BLaER1 (cell line): ENCODE data around the gene HLA-B.
"Not testable (repeated sequence)": the region's sequence is repeated elsewhere in the genome, so short reads cannot be mapped to it uniquely, and the experiment has no call there.

Experiments used
- H3K27ac ChIP-seq: shearing (Covaris generic); formaldehyde crosslinking; 2 replicates; pipeline ENCODE4 v1.8.1; 2022
- H3K27me3 ChIP-seq: shearing (Covaris generic); formaldehyde crosslinking; 2 replicates; pipeline ENCODE4 v1.8.1; 2022
- H3K36me3 ChIP-seq: shearing (Covaris generic); formaldehyde crosslinking; 2 replicates; pipeline ENCODE4 v1.8.1; 2022
- H3K4me1 ChIP-seq: shearing (Covaris generic); formaldehyde crosslinking; 2 replicates; pipeline ENCODE4 v1.8.1; 2022
- H3K4me2 ChIP-seq: shearing (Covaris generic); formaldehyde crosslinking; 2 replicates; pipeline ENCODE4 v1.8.1; 2022
- H3K4me3 ChIP-seq: shearing (Covaris generic); formaldehyde crosslinking; 2 replicates; pipeline ENCODE4 v1.8.1; 2022
- H3K9ac ChIP-seq: shearing (Covaris generic); formaldehyde crosslinking; 2 replicates; pipeline ENCODE4 v1.8.1; 2022
- H3K9me3 ChIP-seq: shearing (Covaris generic); formaldehyde crosslinking; 2 replicates; pipeline ENCODE4 v1.8.1; 2022
- H4K20me1 ChIP-seq: shearing (Covaris generic); formaldehyde crosslinking; 2 replicates; pipeline ENCODE4 v1.8.1; 2022
- Cebpa-rat ChIP-seq: shearing (Covaris generic); IDR thresholded peaks from 2 replicates; pipeline ENCODE4 v1.8.1; 2022

HLA-B gene

GRCh38 chr6:31397901-31398525 lies 41.0 kb upstream of the HLA-B start:
- Histone ChIP-seq H3K27me3 (no peaks in the 10 kb centered on the region), H3K36me3 (peaks cover 5% of the 10 kb centered on the region; the same call in 1 of the 2 replicates), H3K4me3 (no peak overlapping the region), H3K9ac (no peak overlapping the region), H3K9me3 (no peaks in the 10 kb centered on the region), H3K27ac (no peak overlapping the region), H3K4me1 (peaks cover 48% of the 10 kb centered on the region), H3K4me2 (peak overlapping the region; percentile 100), H4K20me1 (peaks cover 18% of the 10 kb centered on the region)
- TF ChIP-seq Cebpa-rat: no peak

DNA sequence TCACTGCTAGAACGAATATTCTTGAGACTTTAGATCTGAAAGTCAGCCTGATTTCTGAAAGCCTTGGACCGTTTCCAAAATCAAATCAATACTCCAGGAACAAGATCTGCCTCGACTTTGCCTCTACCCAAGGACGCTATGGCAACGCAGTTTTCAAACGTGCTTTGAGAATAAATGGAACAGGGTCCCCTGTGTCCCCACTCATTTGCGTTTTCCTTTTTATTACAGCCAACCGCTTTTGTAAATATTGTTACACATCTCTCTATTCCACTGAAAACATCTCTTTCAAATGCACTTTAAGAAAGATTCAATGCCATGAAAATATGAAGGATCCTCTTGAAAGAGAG lies 40.1 kb upstream of the HLA-B start:
- Histone ChIP-seq H3K4me2 (0 out of 2 replicates have a peak overlapping the region, but pooled peaks have one; percentile 29), H3K4me1 (peaks cover 40% of the 10 kb centered on the region)
- H3K36me3 ChIP-seq, H3K9ac ChIP-seq, H3K4me3 ChIP-seq, H3K27me3 ChIP-seq, H3K27ac ChIP-seq, H4K20me1 ChIP-seq, H3K9me3 ChIP-seq: not testable (repeated sequence)

DNA sequence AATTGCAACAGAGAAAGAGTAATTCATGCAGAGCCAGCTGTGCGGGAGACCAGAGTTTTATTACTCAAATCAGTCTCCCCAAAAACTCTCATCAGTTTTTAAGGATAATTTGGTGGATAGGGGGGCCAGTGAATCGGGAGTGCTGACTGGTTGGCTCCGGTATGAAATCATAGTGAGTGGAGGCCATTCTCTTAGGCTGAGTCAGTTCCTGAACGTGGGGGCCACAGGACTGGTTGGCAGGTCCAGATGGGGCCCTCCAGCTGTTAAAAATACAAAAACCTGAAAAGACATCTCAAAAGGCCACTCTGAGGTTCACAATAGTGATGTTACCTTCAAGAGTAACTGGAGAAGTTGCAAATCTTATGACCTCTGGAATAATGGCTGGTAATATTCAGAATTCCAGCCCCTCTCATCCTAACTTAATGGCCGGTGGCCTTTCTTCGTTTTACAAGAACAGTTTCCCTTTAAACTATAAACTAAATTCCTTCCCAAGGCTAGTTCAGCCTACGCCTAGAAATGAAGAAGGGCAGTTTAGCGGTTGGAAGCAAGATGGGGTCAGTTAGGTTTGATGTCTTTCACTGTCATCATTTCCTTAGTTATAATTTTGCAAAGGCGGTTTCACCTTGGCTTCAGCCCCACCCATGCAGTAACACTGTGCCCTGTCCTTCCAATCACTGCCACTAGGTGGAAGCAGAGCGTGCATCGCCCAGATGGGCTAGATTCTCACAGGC lies 39.6 kb upstream of the HLA-B start:
- TF ChIP-seq Cebpa-rat: no peak
- Histone ChIP-seq H3K27me3 (no peaks in the 10 kb centered on the region), H3K36me3 (peaks cover 5% of the 10 kb centered on the region; the same call in 1 of the 2 replicates), H3K4me1 (peaks cover 34% of the 10 kb centered on the region), H3K4me3 (no peak overlapping the region), H3K9ac (no peak overlapping the region), H3K9me3 (no peaks in the 10 kb centered on the region), H4K20me1 (peaks cover 4% of the 10 kb centered on the region), H3K4me2 (peak overlapping the region; percentile 29), H3K27ac (no peak overlapping the region)

DNA sequence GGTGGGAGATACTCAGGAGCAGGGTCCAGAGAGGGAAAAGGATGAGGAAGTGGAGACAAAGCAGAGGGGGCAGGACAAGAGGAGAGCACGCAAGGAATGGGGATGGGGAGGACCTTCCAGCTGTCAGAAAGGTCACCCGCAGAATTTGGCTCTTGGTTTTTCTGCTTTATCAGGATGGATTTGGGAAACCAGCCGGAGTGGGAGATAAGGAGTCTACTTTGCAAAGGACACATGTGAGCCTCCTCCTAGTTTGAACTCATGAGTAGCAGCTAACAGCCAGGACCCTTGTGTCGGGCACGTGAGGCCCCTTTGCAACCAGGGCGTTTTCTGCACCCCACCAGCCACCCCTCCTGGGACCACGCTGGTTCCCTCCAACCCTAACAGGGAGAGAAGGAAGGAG lies 38.9 kb upstream of the HLA-B start:
- Histone ChIP-seq H3K4me1 (peaks cover 27% of the 10 kb centered on the region), H3K27ac (no peak overlapping the region), H3K9ac (no peak overlapping the region), H3K27me3 (no peaks in the 10 kb centered on the region), H3K36me3 (peaks cover 5% of the 10 kb centered on the region; the same call in 1 of the 2 replicates), H3K4me2 (no peak overlapping the region), H3K4me3 (no peak overlapping the region), H3K9me3 (no peaks in the 10 kb centered on the region), H4K20me1 (no peaks in the 10 kb centered on the region)
- TF ChIP-seq Cebpa-rat: no peak

GRCh38 chr6:31394381-31394780 lies 37.4 kb upstream of the HLA-B start:
- H3K9ac ChIP-seq: no peak overlapping the region
- H4K20me1 ChIP-seq: no peaks in the 10 kb centered on the region
- no peaks in the 10 kb centered on the region for H3K9me3 ChIP-seq
- H3K36me3 ChIP-seq: peaks cover 5% of the 10 kb centered on the region; the same call in 1 of the 2 replicates
- no peak overlapping the region for H3K4me2 ChIP-seq
- H3K27me3 ChIP-seq: no peaks in the 10 kb centered on the region
- H3K4me1 ChIP-seq: peaks cover 26% of the 10 kb centered on the region
- no peak overlapping the region for H3K4me3 ChIP-seq
- no peak overlapping the region for H3K27ac ChIP-seq
- TF ChIP-seq Cebpa-rat: no peak

DNA sequence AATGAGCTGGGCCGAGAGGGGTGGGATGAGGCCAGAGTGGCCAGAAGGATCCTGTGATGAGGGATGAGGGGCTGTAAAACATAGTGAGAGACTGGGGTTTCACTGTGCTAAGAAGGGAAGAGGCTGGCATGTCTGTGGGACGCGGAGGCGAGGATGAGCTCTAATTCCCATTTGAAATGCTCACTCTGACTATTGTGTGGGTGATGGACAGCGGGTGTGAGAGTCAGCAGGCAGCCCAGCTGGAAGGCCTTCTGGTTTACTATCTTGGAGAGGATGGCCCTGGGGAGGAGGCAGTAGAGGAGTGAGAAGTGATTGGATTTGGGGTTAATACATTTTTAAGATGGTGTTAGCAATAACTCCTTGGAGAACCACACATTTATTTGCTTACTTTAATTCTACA lies 37.0 kb upstream of the HLA-B start:
- Histone ChIP-seq H3K9me3 (no peaks in the 10 kb centered on the region), H3K27ac (no peak overlapping the region), H3K4me3 (no peak overlapping the region), H3K9ac (no peak overlapping the region), H4K20me1 (no peaks in the 10 kb centered on the region), H3K36me3 (peaks cover 5% of the 10 kb centered on the region; the same call in 1 of the 2 replicates), H3K4me2 (no peak overlapping the region), H3K4me1 (peaks cover 23% of the 10 kb centered on the region), H3K27me3 (no peaks in the 10 kb centered on the region)
- no peak for TF ChIP-seq Cebpa-rat

DNA sequence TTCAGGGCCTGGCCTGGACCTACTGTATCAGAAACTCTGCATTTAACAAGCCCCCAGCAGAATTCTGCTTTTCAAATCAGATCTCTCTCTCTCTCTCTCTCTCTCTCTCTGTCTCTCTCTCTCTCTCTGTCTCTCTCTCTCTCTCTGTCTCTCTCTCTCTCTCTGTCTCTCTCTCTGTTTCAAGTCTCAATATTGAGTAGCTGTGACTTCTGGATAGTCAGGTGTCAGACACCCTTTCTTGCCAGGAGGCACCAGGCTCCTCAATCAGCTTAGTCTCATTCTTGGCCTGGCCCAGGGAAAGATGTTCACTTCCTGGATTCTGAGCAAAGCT lies 32.8 kb upstream of the HLA-B start:
- not testable (repeated sequence) for H3K9ac ChIP-seq, H3K27ac ChIP-seq, H3K27me3 ChIP-seq, H3K4me2 ChIP-seq, H3K4me1 ChIP-seq, H3K4me3 ChIP-seq, H3K36me3 ChIP-seq, H3K9me3 ChIP-seq, H4K20me1 ChIP-seq

GRCh38 chr6:31388916-31389801 lies 32.2 kb upstream of the HLA-B start:
- H3K4me3 ChIP-seq, H3K9ac ChIP-seq, H3K9me3 ChIP-seq, H3K4me1 ChIP-seq, H3K27ac ChIP-seq, H4K20me1 ChIP-seq, H3K36me3 ChIP-seq, H3K27me3 ChIP-seq, H3K4me2 ChIP-seq: not testable (repeated sequence)

DNA sequence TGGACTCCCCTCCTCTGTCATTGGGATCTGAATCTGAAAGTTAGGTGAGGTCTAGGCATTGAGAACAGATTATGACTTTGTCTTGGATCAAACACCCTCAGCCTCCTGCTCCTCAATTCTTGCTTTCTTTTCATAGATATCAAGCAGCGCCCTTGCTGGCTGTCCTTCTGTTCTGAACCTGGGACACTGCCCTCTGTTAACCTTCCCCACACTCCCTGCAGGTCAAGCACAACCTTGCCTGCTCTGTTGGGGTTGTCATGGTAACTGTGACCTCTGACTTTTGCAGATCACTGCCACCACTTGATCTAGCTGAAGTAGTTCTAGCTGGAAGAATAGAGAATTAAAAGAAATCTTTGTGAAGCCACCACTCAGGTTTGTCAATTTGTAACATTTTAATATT lies 30.0 kb upstream of the HLA-B start:
- no peak overlapping the region for H3K4me2 ChIP-seq
- H3K27ac ChIP-seq: no peak overlapping the region
- H3K27me3 ChIP-seq: no peaks in the 10 kb centered on the region
- H3K9ac ChIP-seq: no peak overlapping the region
- H3K4me3 ChIP-seq: no peak overlapping the region
- no peaks in the 10 kb centered on the region for H3K4me1 ChIP-seq
- no peaks in the 10 kb centered on the region for H3K36me3 ChIP-seq
- TF ChIP-seq Cebpa-rat: no peak
- H4K20me1 ChIP-seq: no peaks in the 10 kb centered on the region
- no peaks in the 10 kb centered on the region for H3K9me3 ChIP-seq

GRCh38 chr6:31386099-31386498 lies 29.1 kb upstream of the HLA-B start:
- no peak for TF ChIP-seq Cebpa-rat
- no peaks in the 10 kb centered on the region for H3K9me3 ChIP-seq
- no peaks in the 10 kb centered on the region for H3K36me3 ChIP-seq
- no peak overlapping the region for H3K9ac ChIP-seq
- no peaks in the 10 kb centered on the region for H4K20me1 ChIP-seq
- no peaks in the 10 kb centered on the region for H3K27me3 ChIP-seq
- no peak overlapping the region for H3K27ac ChIP-seq
- H3K4me2 ChIP-seq: no peak overlapping the region
- no peak overlapping the region for H3K4me3 ChIP-seq
- no peaks in the 10 kb centered on the region for H3K4me1 ChIP-seq
